Measurements from ENCODE around the gene N4BP2.

Gene N4BP2

GRCh38 chr4:40057586-40058091, 989 bp downstream of the N4BP2 start:
- peak overlapping the region; percentile 92 for H3K4me3 ChIP-seq (ENCODE audit: low read depth, low read length)
- TF ChIP-seq, protein P1, sequence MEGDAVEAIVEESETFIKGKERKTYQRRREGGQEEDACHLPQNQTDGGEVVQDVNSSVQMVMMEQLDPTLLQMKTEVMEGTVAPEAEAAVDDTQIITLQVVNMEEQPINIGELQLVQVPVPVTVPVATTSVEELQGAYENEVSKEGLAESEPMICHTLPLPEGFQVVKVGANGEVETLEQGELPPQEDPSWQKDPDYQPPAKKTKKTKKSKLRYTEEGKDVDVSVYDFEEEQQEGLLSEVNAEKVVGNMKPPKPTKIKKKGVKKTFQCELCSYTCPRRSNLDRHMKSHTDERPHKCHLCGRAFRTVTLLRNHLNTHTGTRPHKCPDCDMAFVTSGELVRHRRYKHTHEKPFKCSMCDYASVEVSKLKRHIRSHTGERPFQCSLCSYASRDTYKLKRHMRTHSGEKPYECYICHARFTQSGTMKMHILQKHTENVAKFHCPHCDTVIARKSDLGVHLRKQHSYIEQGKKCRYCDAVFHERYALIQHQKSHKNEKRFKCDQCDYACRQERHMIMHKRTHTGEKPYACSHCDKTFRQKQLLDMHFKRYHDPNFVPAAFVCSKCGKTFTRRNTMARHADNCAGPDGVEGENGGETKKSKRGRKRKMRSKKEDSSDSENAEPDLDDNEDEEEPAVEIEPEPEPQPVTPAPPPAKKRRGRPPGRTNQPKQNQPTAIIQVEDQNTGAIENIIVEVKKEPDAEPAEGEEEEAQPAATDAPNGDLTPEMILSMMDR (IDR thresholded peaks at IDR 0.05; ENCODE audit: insufficient read depth, low read depth, low read length, missing control alignments): no peak
- peak; percentile 94 for DNase-seq (ENCODE audit: low read depth)

DNA sequence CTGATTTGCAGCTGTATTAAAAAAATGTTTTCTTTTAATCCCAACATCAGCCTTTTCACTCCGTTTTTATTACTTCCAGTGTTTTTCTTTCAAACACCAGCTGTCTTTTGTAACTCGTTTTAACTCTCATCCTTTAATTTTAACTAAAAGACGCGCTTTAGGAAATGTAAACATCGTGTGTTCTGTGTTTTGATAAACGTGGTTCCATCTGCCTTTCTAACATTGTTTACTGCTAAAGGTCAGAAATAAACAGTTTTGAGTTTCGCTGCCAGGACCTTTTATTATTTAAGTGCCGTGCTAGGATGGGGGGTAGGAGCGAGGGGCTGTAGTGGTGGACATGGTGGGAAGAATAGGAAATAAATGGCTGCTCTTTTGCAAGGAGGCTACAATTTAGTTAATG, 1.5 kb downstream of the N4BP2 start:
- peak overlapping the region; percentile 92 for H3K4me3 ChIP-seq (ENCODE audit: low read depth, low read length)
- TF ChIP-seq, protein P1 (IDR thresholded peaks at IDR 0.05; ENCODE audit: insufficient read depth, low read depth, low read length, missing control alignments): no peak
- no peak for DNase-seq (ENCODE audit: low read depth)

GRCh38 chr4:40058854-40059253, 2.2 kb downstream of the N4BP2 start:
- TF ChIP-seq, protein P1 (IDR thresholded peaks at IDR 0.05; ENCODE audit: insufficient read depth, low read depth, low read length, missing control alignments): no peak
- no peak for DNase-seq (ENCODE audit: low read depth)
- H3K4me3 ChIP-seq (ENCODE audit: low read depth, low read length): no peak overlapping the region

DNA sequence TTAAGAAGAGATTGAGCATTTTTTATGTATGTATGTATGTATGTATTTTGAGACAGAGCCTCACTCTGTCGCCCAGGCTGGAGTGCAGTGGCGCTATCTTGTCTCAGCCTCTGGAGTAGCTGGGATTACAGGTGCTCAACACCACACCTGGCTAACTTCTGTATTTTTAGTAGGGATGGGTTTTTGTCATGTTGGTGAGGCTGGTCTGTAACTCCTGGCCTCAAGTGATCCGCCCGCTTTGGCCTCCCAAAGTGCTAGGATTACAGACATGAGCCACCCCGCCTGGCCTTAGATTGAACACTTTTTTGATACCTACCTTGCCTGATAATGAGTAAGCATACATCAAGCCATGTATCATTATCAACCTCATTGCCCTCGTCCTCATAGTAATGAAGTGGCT, 2.7 kb downstream of the N4BP2 start:
- DNase-seq (ENCODE audit: low read depth): no peak
- H3K4me3 ChIP-seq (ENCODE audit: low read depth, low read length): no peak overlapping the region
- TF ChIP-seq, protein P1 (IDR thresholded peaks at IDR 0.05; ENCODE audit: insufficient read depth, low read depth, low read length, missing control alignments): no peak

DNA sequence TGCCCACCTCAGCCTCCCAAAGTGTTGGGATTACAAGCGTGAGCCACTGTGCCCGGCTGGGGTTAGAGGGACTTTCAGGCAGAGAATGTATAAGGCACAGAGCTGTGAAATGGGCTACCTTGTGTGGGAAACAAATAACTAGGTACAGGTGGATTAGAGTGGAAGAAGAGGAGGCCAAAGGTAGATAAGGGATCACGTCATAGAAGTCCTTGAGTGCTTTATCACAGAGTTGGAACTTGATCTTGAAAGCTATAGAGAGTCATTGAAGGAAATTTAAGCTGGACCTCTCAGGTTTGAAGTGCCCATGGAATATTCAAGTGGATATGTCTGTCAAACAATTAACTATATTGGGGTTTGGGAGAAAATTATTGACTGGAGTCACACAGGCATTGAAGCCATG, 8.4 kb downstream of the N4BP2 start:
- TF ChIP-seq, protein P1 (IDR thresholded peaks at IDR 0.05; ENCODE audit: insufficient read depth, low read depth, low read length, missing control alignments): no peak
- no peak overlapping the region for H3K4me3 ChIP-seq (ENCODE audit: low read depth, low read length)
- DNase-seq (ENCODE audit: low read depth): no peak

- DNase-seq (ENCODE audit: low read depth): peak; percentile 33
- no peak overlapping the region for H3K4me3 ChIP-seq (ENCODE audit: low read depth, low read length)
- TF ChIP-seq, protein P1 (IDR thresholded peaks at IDR 0.05; ENCODE audit: insufficient read depth, low read depth, low read length, missing control alignments): no peak
Measured at GRCh38 chr4:40066651-40067050, 10.0 kb downstream of the N4BP2 start.

GRCh38 chr4:40070387-40070786, 13.7 kb downstream of the N4BP2 start:
- TF ChIP-seq, protein P1 (IDR thresholded peaks at IDR 0.05; ENCODE audit: insufficient read depth, low read depth, low read length, missing control alignments): no peak
- H3K4me3 ChIP-seq (ENCODE audit: low read depth, low read length): no peak overlapping the region

More at GRCh38 chr4:40070387-40070786, 13.7 kb downstream of the N4BP2 start:
- DNase-seq (ENCODE audit: low read depth): no peak
